GM13977 (cell line): ENCODE data around the gene ZNF821.

Experiments used
- DNase-seq: peaks from one replicate; pipeline ENCODE4 v3.0.0; 2012; ENCODE audit warnings: low spot score
- in situ Hi-C: fragments of 300-500 bp; cut with MboI; formaldehyde crosslinking; loops from one replicate; pipeline ENCODE4 v1.12.0; 2022; ENCODE audit warnings: low sequenced_read_pairs, low pct_unique_long_range_greater_than_20kb, mixed read lengths, inconsistent platforms; ENCODE audit not compliant: unreplicated experiment
- TF ChIP-seq, protein P1 (sequence below): IDR thresholded peaks from 2 replicates; pipeline ENCODE4 v1.5.1; 2012; ENCODE audit warnings: mild to moderate bottlenecking, control low read depth; ENCODE audit not compliant: insufficient read depth; ENCODE audit errors: extremely low read depth, missing control alignments

Gene ZNF821

DNA sequence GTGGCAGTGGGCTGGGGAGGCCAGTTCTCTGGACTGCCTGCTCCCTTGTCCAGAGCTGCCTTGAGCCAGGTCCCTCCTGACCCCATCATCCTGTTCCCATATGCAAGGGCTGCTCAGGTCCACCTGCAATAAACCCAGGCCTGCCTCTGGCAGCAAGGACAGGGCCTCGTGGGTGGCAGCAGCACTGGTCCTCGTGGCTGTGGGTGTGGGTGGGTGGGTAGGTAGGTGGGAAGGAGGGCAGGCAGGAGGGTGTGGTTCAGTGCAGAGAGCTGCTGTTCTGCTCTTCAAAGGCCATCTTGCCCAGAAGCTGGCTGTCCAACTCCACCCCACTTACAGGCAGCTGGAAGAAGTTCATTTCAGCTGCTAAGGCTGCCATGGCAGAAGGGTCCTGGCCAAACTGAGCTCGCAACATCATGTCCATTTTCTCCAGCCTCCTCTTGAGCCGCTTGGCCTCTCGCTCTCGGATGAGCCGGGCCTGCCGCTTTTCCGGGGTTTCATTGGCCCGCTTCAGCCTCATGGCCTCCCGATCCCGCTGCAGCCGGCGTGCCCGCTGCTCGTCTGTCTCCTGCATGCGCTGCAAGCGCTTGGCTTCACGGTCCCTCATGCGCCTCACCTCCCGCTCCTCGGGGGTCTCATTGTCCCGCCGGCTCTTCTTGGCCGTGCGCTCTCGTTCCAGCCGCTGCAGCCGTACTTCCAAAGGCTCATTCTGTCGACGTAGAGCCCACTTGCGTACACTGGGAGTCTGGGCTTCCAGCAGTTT, 24.0 kb downstream of the ZNF821 start:
- TF ChIP-seq, protein P1, sequence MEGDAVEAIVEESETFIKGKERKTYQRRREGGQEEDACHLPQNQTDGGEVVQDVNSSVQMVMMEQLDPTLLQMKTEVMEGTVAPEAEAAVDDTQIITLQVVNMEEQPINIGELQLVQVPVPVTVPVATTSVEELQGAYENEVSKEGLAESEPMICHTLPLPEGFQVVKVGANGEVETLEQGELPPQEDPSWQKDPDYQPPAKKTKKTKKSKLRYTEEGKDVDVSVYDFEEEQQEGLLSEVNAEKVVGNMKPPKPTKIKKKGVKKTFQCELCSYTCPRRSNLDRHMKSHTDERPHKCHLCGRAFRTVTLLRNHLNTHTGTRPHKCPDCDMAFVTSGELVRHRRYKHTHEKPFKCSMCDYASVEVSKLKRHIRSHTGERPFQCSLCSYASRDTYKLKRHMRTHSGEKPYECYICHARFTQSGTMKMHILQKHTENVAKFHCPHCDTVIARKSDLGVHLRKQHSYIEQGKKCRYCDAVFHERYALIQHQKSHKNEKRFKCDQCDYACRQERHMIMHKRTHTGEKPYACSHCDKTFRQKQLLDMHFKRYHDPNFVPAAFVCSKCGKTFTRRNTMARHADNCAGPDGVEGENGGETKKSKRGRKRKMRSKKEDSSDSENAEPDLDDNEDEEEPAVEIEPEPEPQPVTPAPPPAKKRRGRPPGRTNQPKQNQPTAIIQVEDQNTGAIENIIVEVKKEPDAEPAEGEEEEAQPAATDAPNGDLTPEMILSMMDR = no peak
- DNase-seq = no peak
- in situ Hi-C loops = no loop called here

DNA sequence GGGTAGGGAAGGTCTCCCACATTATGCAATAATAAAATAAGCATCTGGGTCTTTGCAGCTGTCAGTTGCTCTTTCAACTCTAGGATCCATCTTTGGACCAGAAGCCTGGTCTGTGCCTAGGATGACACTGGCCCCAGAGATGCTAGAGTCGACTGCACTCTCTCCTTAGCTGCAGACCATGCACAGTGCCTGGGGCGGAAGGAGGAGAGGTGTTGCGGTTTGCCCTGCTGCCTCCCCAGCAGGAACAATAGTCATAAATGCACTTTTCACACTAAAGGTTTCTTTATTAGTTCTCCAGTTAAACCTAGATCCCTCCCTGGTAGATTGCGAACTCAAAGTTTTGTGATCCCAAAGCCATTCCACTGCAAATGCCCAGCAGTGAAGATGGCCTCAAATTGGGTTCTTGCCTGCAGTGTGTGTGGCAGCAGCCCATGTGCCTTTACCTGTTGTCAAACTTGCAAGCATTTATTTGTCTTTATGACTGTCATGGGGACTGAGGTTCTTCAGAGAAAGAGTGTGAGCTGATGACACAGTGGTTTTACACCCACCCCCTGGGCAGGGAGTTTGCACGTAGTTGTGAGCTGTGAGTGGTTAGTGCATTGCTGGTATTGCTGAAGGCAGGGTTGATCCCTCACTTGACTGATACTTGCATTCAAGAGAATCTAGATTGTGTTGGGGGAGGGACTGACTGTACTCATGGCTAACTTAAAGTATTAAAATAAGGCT, 27.9 kb downstream of the ZNF821 start:
- in situ Hi-C loops = no loop called here
- TF ChIP-seq, protein P1 = no peak
- DNase-seq = no peak

DNA sequence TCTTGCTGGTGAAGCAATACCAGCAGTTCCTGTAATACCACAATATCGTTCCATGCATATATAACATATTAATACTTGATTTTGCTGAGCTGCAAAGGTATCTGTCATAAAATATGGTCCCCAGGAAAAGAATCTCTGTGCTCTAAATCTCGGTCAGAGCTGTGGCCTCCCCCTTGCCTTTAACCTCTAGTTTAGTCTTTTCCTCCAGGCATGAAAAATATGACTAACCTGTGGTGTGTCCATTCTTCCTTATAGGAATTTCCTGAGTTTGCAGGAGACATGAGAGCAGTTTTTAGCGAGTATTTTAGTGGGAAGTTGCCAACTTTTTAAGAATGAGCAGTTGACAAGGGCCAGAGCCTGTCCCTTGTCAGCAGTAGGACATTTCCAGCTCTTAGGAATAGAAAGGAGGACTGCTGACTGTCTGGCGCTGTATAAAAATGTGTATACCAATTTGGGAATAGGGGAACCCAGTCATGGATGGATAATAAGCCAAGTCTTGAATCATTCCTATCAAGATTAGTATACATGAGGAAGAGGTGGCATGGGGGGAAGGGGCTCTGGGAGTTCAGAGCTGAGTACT, 29.5 kb downstream of the ZNF821 start:
- in situ Hi-C loops = no loop called here
- no peak for DNase-seq
- TF ChIP-seq, protein P1 = no peak

DNA sequence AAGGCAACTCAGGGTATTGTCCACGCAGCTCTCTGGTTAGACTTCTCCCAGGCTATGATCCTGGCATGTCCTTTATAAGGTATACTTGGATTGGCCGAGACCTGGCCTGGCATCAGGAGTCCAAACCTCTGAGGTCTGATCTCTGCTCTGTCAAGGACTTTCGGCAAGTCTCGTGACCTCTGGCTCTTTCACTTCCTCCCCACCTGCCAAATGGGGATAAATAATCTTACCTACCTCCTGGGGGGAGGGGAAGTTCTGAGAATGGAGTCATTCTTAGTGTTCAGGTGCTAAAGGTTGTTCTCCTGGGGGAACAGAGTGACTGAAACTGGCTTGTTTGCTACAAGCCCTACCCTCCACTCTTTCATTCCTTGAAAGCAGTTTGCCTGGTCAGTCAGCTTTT, 30.6 kb downstream of the ZNF821 start:
- TF ChIP-seq, protein P1 = no peak
- peak; percentile 59 for DNase-seq
- in situ Hi-C loops = no loop called here

DNA sequence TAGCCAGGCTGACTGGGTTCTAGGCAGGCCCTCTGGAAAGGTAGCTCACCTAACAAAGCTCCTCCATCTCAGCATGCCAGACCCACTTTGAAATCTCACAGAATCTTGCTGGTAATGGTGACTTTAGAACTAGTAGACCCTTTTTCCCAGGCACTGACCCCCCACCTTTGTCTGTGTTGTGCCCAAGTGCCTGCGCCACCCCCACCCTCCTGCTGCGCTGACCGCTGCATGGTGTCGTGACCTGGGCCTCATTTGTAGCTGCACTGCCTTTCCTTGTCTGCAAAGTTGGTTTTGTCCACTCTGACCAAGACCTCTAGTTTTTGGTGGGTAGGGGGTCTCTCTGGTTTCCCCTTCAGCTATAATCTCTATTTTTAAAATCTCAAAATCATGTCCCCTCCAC, 31.4 kb downstream of the ZNF821 start:
- DNase-seq = no peak
- TF ChIP-seq, protein P1 = no peak
- in situ Hi-C loops = no loop called here

DNA sequence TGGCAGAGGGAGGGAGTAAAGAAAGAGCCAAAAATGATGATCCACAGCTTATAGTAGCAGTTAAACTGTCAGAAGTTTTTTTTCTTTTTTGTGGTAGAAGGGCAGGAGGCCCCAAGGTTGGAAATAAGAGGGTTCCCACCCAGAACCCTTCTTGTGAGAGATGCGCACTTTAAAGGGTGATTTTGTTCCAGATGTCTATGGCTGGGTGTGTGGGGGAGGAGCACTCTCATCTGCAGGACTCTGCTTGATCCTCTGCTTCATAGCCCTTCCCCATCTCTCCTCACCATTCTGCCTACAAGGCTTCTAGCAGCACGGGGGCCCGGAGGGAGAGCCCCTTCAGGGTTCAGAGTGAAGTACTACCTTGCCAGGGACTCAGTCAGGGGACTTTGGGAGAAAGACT, 31.8 kb downstream of the ZNF821 start:
- no peak for DNase-seq
- TF ChIP-seq, protein P1 = no peak
- in situ Hi-C loops = no loop called here
